ENCODE data around the gene COL6A5. TPM values are rescaled to one million over a fixed set of nuclear protein-coding genes. Genes with fewer than 3 reads are reported as not detected.
"Not testable (repeated sequence)": the region's sequence is repeated elsewhere in the genome, so short reads cannot be mapped to it uniquely, and the experiment has no call there.

COL6A5 gene
- total and polyA plus RNA-seq, 9 donors = 0.04 to 0.07 (median 0.05) TPM; not detected in 6

DNA sequence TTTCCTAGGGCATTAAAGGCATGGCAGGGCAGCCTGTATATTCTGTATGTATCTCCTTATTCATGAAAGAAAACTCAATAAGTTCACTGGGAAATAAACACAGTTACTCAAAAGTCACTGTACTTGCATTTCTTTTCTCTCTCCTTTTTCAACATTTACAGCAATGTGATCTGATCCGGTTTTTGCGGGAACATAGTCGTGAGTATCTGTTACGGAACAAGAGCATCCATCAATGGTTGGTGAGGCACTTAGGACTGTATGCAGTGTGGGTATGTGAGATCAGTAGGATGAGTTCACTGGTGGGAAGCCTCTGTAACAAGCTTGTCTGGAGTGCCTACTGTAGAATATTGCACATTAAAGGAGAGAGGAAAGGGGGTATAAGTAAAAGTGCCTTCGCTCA, 80.7 kb downstream of the COL6A5 start:
- H3K4me1 ChIP-seq (ENCODE audit: insufficient read depth) = no peaks in the 10 kb centered on the region
- no peaks in the 10 kb centered on the region for H3K36me3 ChIP-seq
- intact Hi-C loops (cut with DNase I) = loop anchor here in 1 of 4 donors (5.0 kb wide), 1 partner anchor 461 kb away; no protein-coding TSS in a partner anchor
- H3K9me3 ChIP-seq = no peaks in the 10 kb centered on the region
- no peak overlapping the region for H3K27ac ChIP-seq
- no peak for TF ChIP-seq EP300 (IDR thresholded peaks at IDR 0.05)
- no peak for TF ChIP-seq POLR2A (IDR thresholded peaks at IDR 0.05)
- TF ChIP-seq, protein P1, sequence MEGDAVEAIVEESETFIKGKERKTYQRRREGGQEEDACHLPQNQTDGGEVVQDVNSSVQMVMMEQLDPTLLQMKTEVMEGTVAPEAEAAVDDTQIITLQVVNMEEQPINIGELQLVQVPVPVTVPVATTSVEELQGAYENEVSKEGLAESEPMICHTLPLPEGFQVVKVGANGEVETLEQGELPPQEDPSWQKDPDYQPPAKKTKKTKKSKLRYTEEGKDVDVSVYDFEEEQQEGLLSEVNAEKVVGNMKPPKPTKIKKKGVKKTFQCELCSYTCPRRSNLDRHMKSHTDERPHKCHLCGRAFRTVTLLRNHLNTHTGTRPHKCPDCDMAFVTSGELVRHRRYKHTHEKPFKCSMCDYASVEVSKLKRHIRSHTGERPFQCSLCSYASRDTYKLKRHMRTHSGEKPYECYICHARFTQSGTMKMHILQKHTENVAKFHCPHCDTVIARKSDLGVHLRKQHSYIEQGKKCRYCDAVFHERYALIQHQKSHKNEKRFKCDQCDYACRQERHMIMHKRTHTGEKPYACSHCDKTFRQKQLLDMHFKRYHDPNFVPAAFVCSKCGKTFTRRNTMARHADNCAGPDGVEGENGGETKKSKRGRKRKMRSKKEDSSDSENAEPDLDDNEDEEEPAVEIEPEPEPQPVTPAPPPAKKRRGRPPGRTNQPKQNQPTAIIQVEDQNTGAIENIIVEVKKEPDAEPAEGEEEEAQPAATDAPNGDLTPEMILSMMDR (IDR thresholded peaks at IDR 0.05) = no peak
- no peak for DNase-seq
- H3K27me3 ChIP-seq = no peaks in the 10 kb centered on the region
- H3K4me3 ChIP-seq = no peak overlapping the region
- 73 to 86% (median 83%) methylated on average over 5 of the region's 5 CpGs for WGBS, 3 donors

DNA sequence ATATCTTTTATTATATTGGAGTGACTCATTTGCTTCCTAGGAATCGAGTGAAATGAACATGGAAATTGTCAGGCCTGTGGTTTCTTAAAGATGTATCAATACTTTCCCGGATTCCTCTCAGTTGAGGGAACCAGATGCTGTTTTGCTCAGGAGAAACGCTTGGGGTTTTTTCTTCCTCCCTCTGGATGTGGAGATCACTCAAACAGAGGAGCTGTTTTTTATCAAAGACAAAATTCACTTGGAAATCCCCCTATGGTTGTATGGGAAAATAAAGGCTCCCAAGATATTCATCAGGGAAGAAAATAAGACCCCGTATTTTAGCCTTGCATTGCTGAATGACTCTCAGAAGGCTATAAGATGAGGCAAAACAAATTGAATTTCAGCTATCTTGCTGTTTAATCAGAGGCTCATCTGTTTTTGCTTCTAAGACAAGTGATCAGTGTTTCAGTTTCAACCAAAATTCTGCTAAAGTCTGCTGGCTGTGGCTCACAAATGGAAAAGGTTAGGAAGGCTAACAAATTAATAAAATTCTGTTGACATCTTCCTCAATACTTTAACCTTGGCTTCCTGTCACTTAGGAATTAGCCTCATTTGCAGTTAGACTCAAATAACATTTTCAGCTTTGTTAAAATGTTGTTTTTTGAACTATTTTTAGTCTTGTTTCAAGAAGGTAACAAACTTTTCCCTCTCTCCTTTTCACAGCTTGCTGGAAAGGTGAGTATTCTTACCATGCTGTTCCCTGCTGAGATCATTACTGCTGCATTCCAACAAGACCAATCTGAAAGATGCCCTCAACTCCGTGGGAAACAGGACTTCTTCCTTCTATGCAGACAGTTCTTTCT, 83.6 kb downstream of the COL6A5 start:
- TF ChIP-seq POLR2A (IDR thresholded peaks at IDR 0.05) (no peak), EP300 (IDR thresholded peaks at IDR 0.05) (no peak)
- TF ChIP-seq, protein P1 (IDR thresholded peaks at IDR 0.05) = no peak
- WGBS, 3 donors = 43 to 49% (median 44%) methylated on average over 5 of the region's 5 CpGs
- Histone ChIP-seq H3K4me1 (ENCODE audit: insufficient read depth) (no peaks in the 10 kb centered on the region), H3K9me3 (no peaks in the 10 kb centered on the region), H3K4me3 (no peak overlapping the region), H3K36me3 (no peaks in the 10 kb centered on the region), H3K27me3 (no peaks in the 10 kb centered on the region), H3K27ac (no peak overlapping the region)
- no peak for DNase-seq
- intact Hi-C loops (cut with DNase I) = loop anchor here in 1 of 4 donors (5.0 kb wide), 1 partner anchor 458 kb away; no protein-coding TSS in a partner anchor

DNA sequence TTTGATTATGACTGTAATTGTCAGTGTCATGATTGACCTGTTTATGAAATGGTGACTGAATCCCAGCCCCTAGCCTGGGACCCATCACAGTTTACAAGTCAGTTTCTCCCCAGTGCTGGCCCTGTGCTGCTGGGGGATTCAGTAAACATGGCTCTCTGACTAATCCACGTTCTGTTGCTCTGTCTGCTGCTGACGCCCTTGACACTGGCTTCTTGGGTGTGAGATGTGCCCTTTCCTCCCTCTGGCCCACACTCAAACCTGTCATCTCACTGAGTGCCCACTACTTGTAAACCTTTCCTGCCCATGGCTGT, 84.2 kb downstream of the COL6A5 start:
- DNase-seq = peak in 1 of 5 donors; percentile 6
- H3K9me3 ChIP-seq = no peaks in the 10 kb centered on the region
- intact Hi-C loops (cut with DNase I) = loop anchor here in 1 of 4 donors (5.0 kb wide), 1 partner anchor 458 kb away; no protein-coding TSS in a partner anchor
- no peak overlapping the region for H3K27ac ChIP-seq
- no peaks in the 10 kb centered on the region for H3K36me3 ChIP-seq
- no peak overlapping the region for H3K4me3 ChIP-seq
- H3K4me1 ChIP-seq (ENCODE audit: insufficient read depth) = no peaks in the 10 kb centered on the region
- TF ChIP-seq EP300 (IDR thresholded peaks at IDR 0.05) (no peak), POLR2A (IDR thresholded peaks at IDR 0.05) (no peak)
- TF ChIP-seq, protein P1 (IDR thresholded peaks at IDR 0.05) = no peak
- 34 to 55% (median 42%) methylated on average over 2 of the region's 2 CpGs for WGBS, 3 donors
- no peaks in the 10 kb centered on the region for H3K27me3 ChIP-seq

DNA sequence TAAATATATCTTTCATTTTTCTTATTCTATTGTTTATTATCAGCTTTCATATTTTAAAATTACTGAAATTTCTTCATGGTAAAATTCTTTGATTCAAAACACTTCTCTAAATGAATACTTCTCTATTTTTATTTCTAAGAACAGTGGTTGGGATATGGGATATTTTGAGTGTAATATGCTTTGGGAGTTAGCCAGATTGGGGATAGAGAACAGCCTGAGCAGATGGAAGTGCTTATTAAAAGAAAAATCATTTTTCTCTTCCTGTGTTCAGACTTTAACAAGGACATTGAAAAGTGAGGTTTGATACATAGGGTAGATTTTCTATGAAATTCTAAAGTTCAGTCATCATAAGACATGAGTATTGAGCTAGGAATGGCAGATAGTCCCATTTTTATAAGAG, 84.8 kb downstream of the COL6A5 start:
- no peaks in the 10 kb centered on the region for H3K9me3 ChIP-seq
- H3K27ac ChIP-seq = no peak overlapping the region
- intact Hi-C loops (cut with DNase I) = no loop called here
- no peak overlapping the region for H3K4me3 ChIP-seq
- no peak for DNase-seq
- no peaks in the 10 kb centered on the region for H3K4me1 ChIP-seq (ENCODE audit: insufficient read depth)
- TF ChIP-seq, protein P1 (IDR thresholded peaks at IDR 0.05) = no peak
- no peak for TF ChIP-seq EP300 (IDR thresholded peaks at IDR 0.05)
- no peak for TF ChIP-seq POLR2A (IDR thresholded peaks at IDR 0.05)
- no peaks in the 10 kb centered on the region for H3K27me3 ChIP-seq
- no peaks in the 10 kb centered on the region for H3K36me3 ChIP-seq

DNA sequence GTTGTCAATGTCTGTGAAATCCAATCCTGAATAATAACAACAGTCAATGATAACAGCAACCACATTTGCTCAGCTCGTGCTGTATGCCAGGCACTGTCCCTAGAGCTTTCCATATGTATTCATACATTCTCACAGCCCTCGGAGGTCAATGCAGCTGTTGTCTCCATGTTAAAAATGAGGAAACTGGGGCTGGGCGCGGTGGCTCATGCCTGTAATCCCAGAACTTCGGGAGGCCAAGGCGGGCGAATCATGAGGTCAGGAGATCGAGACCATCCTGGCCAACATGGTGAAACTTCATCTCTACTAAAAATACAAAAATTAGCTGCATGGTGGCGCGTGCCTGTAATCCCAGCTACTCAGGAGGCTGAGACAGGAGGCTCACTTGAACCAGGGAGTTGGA, 86.6 kb downstream of the COL6A5 start:
- DNase-seq; intact Hi-C loops (cut with DNase I); H3K27me3 ChIP-seq; H3K4me3 ChIP-seq; H3K4me1 ChIP-seq (ENCODE audit: insufficient read depth); H3K9me3 ChIP-seq; H3K27ac ChIP-seq; H3K36me3 ChIP-seq: not testable (repeated sequence)
- WGBS, 3 donors = 84 to 89% (median 85%) methylated on average over 10 of the region's 10 CpGs

Data from ovary (tissue), 9 donors.